Measurements from ENCODE around the gene SGSM2.

The SGSM2 gene

GRCh38 chr17:2387086-2388019 is 50.1 kb downstream of the SGSM2 start:
- no peak for DNase-seq

- DNase-seq = no peak
Observed at GRCh38 chr17:2388020-2388682, 50.9 kb downstream of the SGSM2 start.

GRCh38 chr17:2388683-2389055 is 51.4 kb downstream of the SGSM2 start:
- DNase-seq = no peak

- DNase-seq = no peak
Observed at GRCh38 chr17:2390199-2390836, 53.0 kb downstream of the SGSM2 start.

GRCh38 chr17:2391597-2392251 is 54.4 kb downstream of the SGSM2 start:
- no peak for DNase-seq

- DNase-seq = peak; percentile 95
Observed at GRCh38 chr17:2392252-2393173, 55.2 kb downstream of the SGSM2 start.

GRCh38 chr17:2393174-2393953 is 56.1 kb downstream of the SGSM2 start:
- DNase-seq = peak; percentile 93

GRCh38 chr17:2393954-2394749 is 56.9 kb downstream of the SGSM2 start:
- DNase-seq = no peak

GRCh38 chr17:2394775-2395201 is 57.5 kb downstream of the SGSM2 start:
- DNase-seq = no peak

- DNase-seq = peak; percentile 58
Observed at GRCh38 chr17:2395258-2396181, 58.2 kb downstream of the SGSM2 start.

GRCh38 chr17:2396192-2396567 is 58.9 kb downstream of the SGSM2 start:
- DNase-seq = no peak

- DNase-seq = peak; percentile 88
Observed at GRCh38 chr17:2396568-2397246, 59.4 kb downstream of the SGSM2 start.

GRCh38 chr17:2397247-2398171 is 60.2 kb downstream of the SGSM2 start:
- no peak for DNase-seq

- DNase-seq = no peak
Observed at GRCh38 chr17:2398182-2398581, 60.9 kb downstream of the SGSM2 start.

GRCh38 chr17:2398655-2399571 is 61.6 kb downstream of the SGSM2 start:
- peak; percentile 71 for DNase-seq

Measured in CD4-positive, alpha-beta T cell treated with Interferon gamma for 1 hour (primary cell).